K562 (cell line): ENCODE measurements around the gene HBEGF.

Source experiments
- FOSL1 ChIP-seq: fragments of 200-800 bp; sonication (Bioruptor generic); conservative IDR thresholded peaks from 2 replicates; pipeline ENCODE4 v1.6.1; 2016; ENCODE audit warnings: missing genetic modification characterization, missing compliant biosample characterization
- HDAC2 ChIP-seq: fragments of 450-650 bp; IDR thresholded peaks from 2 replicates; pipeline ENCODE4 v1.6.1; 2016; ENCODE audit warnings: mild to moderate bottlenecking
- MXI1 ChIP-seq: IDR thresholded peaks from 2 replicates; pipeline ENCODE4 v1.6.1; 2011; ENCODE audit warnings: low read depth, mild to moderate bottlenecking, improper control_type of control experiment, low read length
- NR2C2 ChIP-seq, 2 experiments: fragments of 200-800 bp in 1 of 2; sonication (Bioruptor generic) in 1 of 2; sonication (generic) in 1 of 2; formaldehyde crosslinking in 1 of 2; IDR thresholded peaks; 2 replicates each; pipeline versions ENCODE4 v1.6.1 to v1.8.0; 2016 to 2022; ENCODE audit warnings: mild to moderate bottlenecking in 1 of 2, missing compliant biosample characterization in 1 of 2, missing genetic modification characterization in 1 of 2, missing genetic modification reagents in 1 of 2
- POLR2AphosphoS5 ChIP-seq: IDR thresholded peaks from 2 replicates; pipeline ENCODE4 v1.6.1; 2011; ENCODE audit warnings: mild to moderate bottlenecking, low read depth, low read length, moderate library complexity; ENCODE audit not compliant: control insufficient read depth, insufficient read depth
- SIN3A ChIP-seq, 2 experiments: fragments of 150-350 bp in 1 of 2; IDR thresholded peaks; 2 replicates each; pipeline ENCODE4 v1.6.1; 2011 to 2016; ENCODE audit warnings: borderline replicate concordance in 2 of 2, low read depth in 2 of 2, low read length in 2 of 2, mild to moderate bottlenecking in 2 of 2, moderate library complexity in 2 of 2; ENCODE audit not compliant: control insufficient read depth in 1 of 2
- SMC3 ChIP-seq: conservative IDR thresholded peaks from 2 replicates; pipeline ENCODE4 v1.6.1; 2011; ENCODE audit warnings: low read depth, low read length, improper control_type of control experiment; ENCODE audit not compliant: insufficient read depth
- SNIP1 ChIP-seq: fragments of 450-650 bp; IDR thresholded peaks from 2 replicates; pipeline ENCODE4 v1.7.1; 2017; ENCODE audit warnings: low read depth, mild to moderate bottlenecking
- USF2 ChIP-seq: sonication (generic); formaldehyde crosslinking; IDR thresholded peaks from 2 replicates; pipeline ENCODE4 v1.5.0; 2020; ENCODE audit warnings: missing genetic modification reagents
- ZNF347 ChIP-seq: fragments of 450-650 bp; formaldehyde crosslinking; IDR thresholded peaks from 2 replicates; pipeline ENCODE4 v1.4.0; 2020; ENCODE audit warnings: low read depth, mild to moderate bottlenecking, moderate library complexity
- ZNF830 ChIP-seq: fragments of 250-450 bp; sonication (Bioruptor Pico); IDR thresholded peaks from 2 replicates; pipeline ENCODE4 v1.5.0; 2021; ENCODE audit warnings: mild to moderate bottlenecking
- TF ChIP-seq, protein P1 (sequence below), 2 experiments: fragments of 450-650 bp; formaldehyde crosslinking in 1 of 2; IDR thresholded peaks; 2 replicates each; pipeline versions ENCODE4 v1.4.0 to v1.6.1; 2014 to 2020; ENCODE audit warnings: mild to moderate bottlenecking in 2 of 2, borderline replicate concordance in 1 of 2, low read depth in 1 of 2

GRCh38 chr5:140372971-140373487 lies 26.6 kb upstream of the HBEGF start:
- TF ChIP-seq, protein P1, sequence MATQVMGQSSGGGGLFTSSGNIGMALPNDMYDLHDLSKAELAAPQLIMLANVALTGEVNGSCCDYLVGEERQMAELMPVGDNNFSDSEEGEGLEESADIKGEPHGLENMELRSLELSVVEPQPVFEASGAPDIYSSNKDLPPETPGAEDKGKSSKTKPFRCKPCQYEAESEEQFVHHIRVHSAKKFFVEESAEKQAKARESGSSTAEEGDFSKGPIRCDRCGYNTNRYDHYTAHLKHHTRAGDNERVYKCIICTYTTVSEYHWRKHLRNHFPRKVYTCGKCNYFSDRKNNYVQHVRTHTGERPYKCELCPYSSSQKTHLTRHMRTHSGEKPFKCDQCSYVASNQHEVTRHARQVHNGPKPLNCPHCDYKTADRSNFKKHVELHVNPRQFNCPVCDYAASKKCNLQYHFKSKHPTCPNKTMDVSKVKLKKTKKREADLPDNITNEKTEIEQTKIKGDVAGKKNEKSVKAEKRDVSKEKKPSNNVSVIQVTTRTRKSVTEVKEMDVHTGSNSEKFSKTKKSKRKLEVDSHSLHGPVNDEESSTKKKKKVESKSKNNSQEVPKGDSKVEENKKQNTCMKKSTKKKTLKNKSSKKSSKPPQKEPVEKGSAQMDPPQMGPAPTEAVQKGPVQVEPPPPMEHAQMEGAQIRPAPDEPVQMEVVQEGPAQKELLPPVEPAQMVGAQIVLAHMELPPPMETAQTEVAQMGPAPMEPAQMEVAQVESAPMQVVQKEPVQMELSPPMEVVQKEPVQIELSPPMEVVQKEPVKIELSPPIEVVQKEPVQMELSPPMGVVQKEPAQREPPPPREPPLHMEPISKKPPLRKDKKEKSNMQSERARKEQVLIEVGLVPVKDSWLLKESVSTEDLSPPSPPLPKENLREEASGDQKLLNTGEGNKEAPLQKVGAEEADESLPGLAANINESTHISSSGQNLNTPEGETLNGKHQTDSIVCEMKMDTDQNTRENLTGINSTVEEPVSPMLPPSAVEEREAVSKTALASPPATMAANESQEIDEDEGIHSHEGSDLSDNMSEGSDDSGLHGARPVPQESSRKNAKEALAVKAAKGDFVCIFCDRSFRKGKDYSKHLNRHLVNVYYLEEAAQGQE (IDR thresholded peaks at IDR 0.05; ENCODE audit: borderline replicate concordance), result peak; percentile 51; the same call in 1 of the 2 replicates
- TF ChIP-seq, protein P1 (CRISPR knock-in tag; IDR thresholded peaks at IDR 0.05; ENCODE audit: low read depth), result no peak
- no peak for TF ChIP-seq SIN3A (IDR thresholded peaks at IDR 0.05; ENCODE audit: borderline replicate concordance in 2 of 2, control insufficient read depth in 1 of 2, low read depth in 2 of 2, low read length in 2 of 2)
- no peak for TF ChIP-seq MXI1
- no peak for TF ChIP-seq FOSL1 (tag)
- TF ChIP-seq SMC3, result peak; percentile 55
- no peak for TF ChIP-seq ZNF347 (CRISPR knock-in tag)
- no peak for TF ChIP-seq SNIP1
- no peak for TF ChIP-seq POLR2AphosphoS5
- TF ChIP-seq NR2C2 (CRISPR knock-in tag; IDR thresholded peaks at IDR 0.05), result no peak
- no peak for TF ChIP-seq NR2C2 (tag; IDR thresholded peaks at IDR 0.05)
- TF ChIP-seq ZNF830 (CRISPR knock-in tag), result no peak
- no peak for TF ChIP-seq USF2 (CRISPR knock-in tag)
- TF ChIP-seq HDAC2, result no peak
